ENCODE measurements around the gene PDZRN4.
"Not testable (repeated sequence)": the region's sequence is repeated elsewhere in the genome, so short reads cannot be mapped to it uniquely, and the experiment has no call there.

Gene PDZRN4

GRCh38 chr12:41514907-41515306 is 326.8 kb downstream of the PDZRN4 start:
- DNase-seq, result no peak

- DNase-seq, result no peak
These were observed 327.8 kb downstream of the PDZRN4 start for GRCh38 chr12:41515953-41516352.

- no peak for DNase-seq
These were observed 332.7 kb downstream of the PDZRN4 start for GRCh38 chr12:41520869-41521268.

GRCh38 chr12:41521872-41522379 is 333.8 kb downstream of the PDZRN4 start:
- DNase-seq, result no peak

- DNase-seq, result no peak
These were observed 338.9 kb downstream of the PDZRN4 start for GRCh38 chr12:41527062-41527461.

- no peak for DNase-seq
These were observed 339.5 kb downstream of the PDZRN4 start for GRCh38 chr12:41527534-41528116.

GRCh38 chr12:41528874-41529273 is 340.8 kb downstream of the PDZRN4 start:
- DNase-seq, result no peak

- DNase-seq, result no peak
These were observed 342.3 kb downstream of the PDZRN4 start for GRCh38 chr12:41530441-41530840.

- DNase-seq, result no peak
These were observed 343.2 kb downstream of the PDZRN4 start for GRCh38 chr12:41531147-41531829.

GRCh38 chr12:41532072-41532471 is 344.0 kb downstream of the PDZRN4 start:
- DNase-seq, result no peak

- DNase-seq, result no peak
These were observed 348.8 kb downstream of the PDZRN4 start for GRCh38 chr12:41536813-41537490.

- DNase-seq, result no peak
These were observed 349.4 kb downstream of the PDZRN4 start for GRCh38 chr12:41537522-41537921.

GRCh38 chr12:41545761-41546160 is 357.6 kb downstream of the PDZRN4 start:
- DNase-seq, result no peak

GRCh38 chr12:41547071-41547470 is 359.0 kb downstream of the PDZRN4 start:
- not testable (repeated sequence) for DNase-seq

- no peak for DNase-seq
These were observed 360.8 kb downstream of the PDZRN4 start for GRCh38 chr12:41548926-41549325.

GRCh38 chr12:41552588-41552987 is 364.5 kb downstream of the PDZRN4 start:
- no peak for DNase-seq

GRCh38 chr12:41556176-41556575 is 368.1 kb downstream of the PDZRN4 start:
- no peak for DNase-seq

GRCh38 chr12:41557344-41557743 is 369.2 kb downstream of the PDZRN4 start:
- no peak for DNase-seq

- no peak for DNase-seq
These were observed 370.6 kb downstream of the PDZRN4 start for GRCh38 chr12:41558671-41559070.

- DNase-seq, result no peak
These were observed 374.9 kb downstream of the PDZRN4 start for GRCh38 chr12:41563051-41563450.

- no peak for DNase-seq
These were observed 376.7 kb downstream of the PDZRN4 start for GRCh38 chr12:41564816-41565215.

GRCh38 chr12:41566703-41567102 is 378.6 kb downstream of the PDZRN4 start:
- no peak for DNase-seq

GRCh38 chr12:41573445-41573844 is 385.3 kb downstream of the PDZRN4 start:
- DNase-seq, result no peak

- DNase-seq, result no peak
These were observed 388.8 kb downstream of the PDZRN4 start for GRCh38 chr12:41576925-41577324.

Data from GF-D8 (cell line).